ENCODE measurements around the gene WDR72. TPM values are rescaled to one million over a fixed set of nuclear protein-coding genes. Genes with fewer than 3 reads are reported as not detected.
"Not testable (repeated sequence)": the region's sequence is repeated elsewhere in the genome, so short reads cannot be mapped to it uniquely, and the experiment has no call there.

Gene WDR72
- polyA plus RNA-seq, 1 of the 3 experiments (the other 2 are of a cell fraction): 0.02 TPM

GRCh38 chr15:53549697-53550305 lies 209.7 kb downstream of the WDR72 start:
- Histone ChIP-seq H3K9me3 (no peaks in the 10 kb centered on the region), H3K9ac (no peak overlapping the region), H3K79me2 (ENCODE audit: insufficient read depth) (no peaks in the 10 kb centered on the region), H3K27ac (ENCODE audit: low read depth in 2 of 2, low read length in 1 of 2) (no peak overlapping the region), H3K4me2 (no peak overlapping the region), H2AFZ (ENCODE audit: low read depth) (no peak overlapping the region), H3K27me3 (ENCODE audit: insufficient read depth) (no peaks in the 10 kb centered on the region), H3F3A (replicated peaks; ENCODE audit: insufficient read depth) (peaks cover 3% of the 10 kb centered on the region), H3K4me1 (ENCODE audit: control insufficient read depth in 1 of 2, insufficient read depth in 2 of 2, low read depth in 1 of 2, low read length in 1 of 2) (no peaks in the 10 kb centered on the region), H3K9me2 (no peaks in the 10 kb centered on the region), H4K20me1 (ENCODE audit: insufficient read depth) (no peaks in the 10 kb centered on the region), H3K4me3 (ENCODE audit: low read depth in 2 of 2, low read length in 1 of 2) (no peak overlapping the region), H3K36me3 (replicated peaks in 1 of 2; ENCODE audit: control insufficient read depth in 1 of 2, insufficient read depth in 2 of 2, low read length in 1 of 2) (no peaks in the 10 kb centered on the region)
- DNase-seq: no peak
- ChIA-PET CTCF (no interaction called here), POLR2A (no interaction called here)
- no peak for TF ChIP-seq TCF12 (IDR thresholded peaks at IDR 0.05)
- 24% methylated on average over 3 of the region's 3 CpGs for WGBS (ENCODE audit: low lambda C conversion rate)

GRCh38 chr15:53548236-53548635 lies 211.2 kb downstream of the WDR72 start:
- POLR2A ChIA-PET: no interaction called here
- H3F3A ChIP-seq (replicated peaks; ENCODE audit: insufficient read depth): no peaks in the 10 kb centered on the region
- no peaks in the 10 kb centered on the region for H4K20me1 ChIP-seq (ENCODE audit: insufficient read depth)
- no peak overlapping the region for H3K9ac ChIP-seq
- no peaks in the 10 kb centered on the region for H3K36me3 ChIP-seq (replicated peaks in 1 of 2; ENCODE audit: control insufficient read depth in 1 of 2, insufficient read depth in 2 of 2, low read length in 1 of 2)
- no peaks in the 10 kb centered on the region for H3K9me2 ChIP-seq
- H3K4me2 ChIP-seq: no peak overlapping the region
- no peaks in the 10 kb centered on the region for H3K9me3 ChIP-seq
- no peak overlapping the region for H3K27ac ChIP-seq (ENCODE audit: low read depth in 2 of 2, low read length in 1 of 2)
- TF ChIP-seq TCF12 (IDR thresholded peaks at IDR 0.05) (no peak), POLR2AphosphoS5 (IDR thresholded peaks at IDR 0.05; ENCODE audit: low read depth, low read length) (no peak), EZH2phosphoT487 (IDR thresholded peaks at IDR 0.05; ENCODE audit: borderline replicate concordance, low read depth) (no peak), MXI1 (IDR thresholded peaks at IDR 0.05; ENCODE audit: low read depth, low read length) (no peak), TEAD4 (IDR thresholded peaks at IDR 0.05; ENCODE audit: borderline replicate concordance, insufficient read depth) (no peak), RFX5 (IDR thresholded peaks at IDR 0.05; ENCODE audit: low read length) (no peak), USF1 (IDR thresholded peaks at IDR 0.05; ENCODE audit: borderline replicate concordance, low read depth) (no peak), FOSL2 (IDR thresholded peaks at IDR 0.05; ENCODE audit: borderline replicate concordance, low read depth) (no peak)
- no peak overlapping the region for H2AFZ ChIP-seq (ENCODE audit: low read depth)
- no peaks in the 10 kb centered on the region for H3K79me2 ChIP-seq (ENCODE audit: insufficient read depth)
- CTCF ChIA-PET: no interaction called here
- H3K4me3 ChIP-seq (ENCODE audit: low read depth in 2 of 2, low read length in 1 of 2): no peak overlapping the region
- H3K4me1 ChIP-seq (ENCODE audit: control insufficient read depth in 1 of 2, insufficient read depth in 2 of 2, low read depth in 1 of 2, low read length in 1 of 2): no peaks in the 10 kb centered on the region
- H3K27me3 ChIP-seq (ENCODE audit: insufficient read depth): no peaks in the 10 kb centered on the region
- WGBS (ENCODE audit: low lambda C conversion rate): 4% methylated on average over 4 of the region's 4 CpGs
- DNase-seq: no peak

- CTCF ChIA-PET; H3F3A ChIP-seq (replicated peaks; ENCODE audit: insufficient read depth); H3K27ac ChIP-seq (ENCODE audit: low read depth in 2 of 2, low read length in 1 of 2); DNase-seq; H3K36me3 ChIP-seq (replicated peaks in 1 of 2; ENCODE audit: control insufficient read depth in 1 of 2, insufficient read depth in 2 of 2, low read length in 1 of 2); H3K9me2 ChIP-seq; POLR2A ChIA-PET; H3K4me1 ChIP-seq (ENCODE audit: control insufficient read depth in 1 of 2, insufficient read depth in 2 of 2, low read depth in 1 of 2, low read length in 1 of 2); H2AFZ ChIP-seq (ENCODE audit: low read depth); H3K4me3 ChIP-seq (ENCODE audit: low read depth in 2 of 2, low read length in 1 of 2); H4K20me1 ChIP-seq (ENCODE audit: insufficient read depth); H3K27me3 ChIP-seq (ENCODE audit: insufficient read depth); H3K9me3 ChIP-seq; H3K9ac ChIP-seq; H3K79me2 ChIP-seq (ENCODE audit: insufficient read depth); H3K4me2 ChIP-seq: not testable (repeated sequence)
- 64% methylated on average over 17 of the region's 34 CpGs for WGBS (ENCODE audit: low lambda C conversion rate)
Measured at GRCh38 chr15:53540626-53541300, 218.7 kb downstream of the WDR72 start.
